Colonic mucosa (tissue), 4 donors: ENCODE data around the gene LCE3B. TPM values are rescaled to one million over a fixed set of nuclear protein-coding genes. Genes with fewer than 3 reads are reported as not detected.

ENCODE experiments used
- DNase-seq: peaks from one replicate; pipeline ENCODE4 v3.0.0-alpha.2; 2020
- H3K27ac ChIP-seq: fragments of 200-600 bp; one replicate; pipeline ENCODE4 v1.8.0; 2021
- H3K27me3 ChIP-seq: fragments of 200-600 bp; one replicate; pipeline ENCODE4 v1.8.0; 2021
- H3K36me3 ChIP-seq: fragments of 200-600 bp; one replicate; pipeline ENCODE4 v1.8.0; 2021
- H3K4me1 ChIP-seq: fragments of 200-600 bp; one replicate; pipeline ENCODE4 v1.8.0; 2021; ENCODE audit warnings: mild to moderate bottlenecking
- H3K4me3 ChIP-seq: fragments of 200-600 bp; one replicate; pipeline ENCODE4 v1.8.0; 2021
- H3K9ac ChIP-seq, 2 donors: one replicate each; pipeline ENCODE4 v1.7.0; 2013; ENCODE audit warnings: control low read depth in 2 of 2, low read depth in 2 of 2, low read length in 2 of 2
- H3K9me3 ChIP-seq: fragments of 200-600 bp; one replicate; pipeline ENCODE4 v1.8.0; 2021
- intact Hi-C: fragments of 100-400 bp; cut with DNase I; formaldehyde crosslinking; loops from one replicate; pipeline ENCODE4 v1.14.1; 2022
- total RNA-seq, 2 donors: library from RNA; stranded (reverse); fragmentation: NEBNext Ultra II Directional in 1 of 2; extraction: Animal tissue kit (Norgen Biotek cat#: 25700) in 1 of 2; gene quantifications; one replicate each; pipeline ENCODE4 v1.2.1, GENCODE V29; 2021
- TF ChIP-seq, protein P1 (sequence below): fragments of 200-600 bp; IDR thresholded peaks from one replicate; pipeline ENCODE4 v1.8.0; 2022; ENCODE audit warnings: antibody characterized with exemption, mild to moderate bottlenecking
- donor health status: healthy.
- donor health status: DM: no; HTN: no; CAD: no.
- donor health status: DM: no; HTN: no; CAD: no.

Gene LCE3B
- total RNA-seq, 2 donors from 2014 or later = not detected

DNA sequence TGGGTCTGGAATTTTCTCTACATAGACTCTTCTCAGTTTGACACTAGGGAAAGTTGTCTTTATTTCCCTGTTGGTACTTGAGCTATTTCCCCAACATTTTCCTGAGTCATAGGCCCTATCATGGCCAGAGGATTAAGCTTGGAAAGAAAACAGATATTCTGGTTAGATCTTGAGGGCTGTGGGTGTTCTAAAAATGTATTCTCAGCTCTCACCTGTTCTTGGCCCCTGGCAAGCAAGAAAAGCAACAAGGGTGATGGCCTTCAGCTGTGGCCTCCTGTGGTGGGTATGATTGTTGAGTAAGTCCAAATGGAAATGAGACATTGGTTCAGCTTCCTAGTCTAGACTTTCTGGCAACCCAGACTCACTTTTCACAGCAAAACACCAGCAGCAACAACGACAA is 26.7 kb downstream of the LCE3B start:
- H3K4me3 ChIP-seq = no peak overlapping the region
- intact Hi-C loops = no loop called here
- no peak overlapping the region for H3K9ac ChIP-seq
- H3K27ac ChIP-seq = no peak overlapping the region
- H3K36me3 ChIP-seq = no peaks in the 10 kb centered on the region
- H3K9me3 ChIP-seq = no peaks in the 10 kb centered on the region
- TF ChIP-seq, protein P1, sequence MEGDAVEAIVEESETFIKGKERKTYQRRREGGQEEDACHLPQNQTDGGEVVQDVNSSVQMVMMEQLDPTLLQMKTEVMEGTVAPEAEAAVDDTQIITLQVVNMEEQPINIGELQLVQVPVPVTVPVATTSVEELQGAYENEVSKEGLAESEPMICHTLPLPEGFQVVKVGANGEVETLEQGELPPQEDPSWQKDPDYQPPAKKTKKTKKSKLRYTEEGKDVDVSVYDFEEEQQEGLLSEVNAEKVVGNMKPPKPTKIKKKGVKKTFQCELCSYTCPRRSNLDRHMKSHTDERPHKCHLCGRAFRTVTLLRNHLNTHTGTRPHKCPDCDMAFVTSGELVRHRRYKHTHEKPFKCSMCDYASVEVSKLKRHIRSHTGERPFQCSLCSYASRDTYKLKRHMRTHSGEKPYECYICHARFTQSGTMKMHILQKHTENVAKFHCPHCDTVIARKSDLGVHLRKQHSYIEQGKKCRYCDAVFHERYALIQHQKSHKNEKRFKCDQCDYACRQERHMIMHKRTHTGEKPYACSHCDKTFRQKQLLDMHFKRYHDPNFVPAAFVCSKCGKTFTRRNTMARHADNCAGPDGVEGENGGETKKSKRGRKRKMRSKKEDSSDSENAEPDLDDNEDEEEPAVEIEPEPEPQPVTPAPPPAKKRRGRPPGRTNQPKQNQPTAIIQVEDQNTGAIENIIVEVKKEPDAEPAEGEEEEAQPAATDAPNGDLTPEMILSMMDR = no peak
- DNase-seq = no peak
- no peaks in the 10 kb centered on the region for H3K27me3 ChIP-seq
- no peaks in the 10 kb centered on the region for H3K4me1 ChIP-seq

GRCh38 chr1:152643945-152644344 is 30.3 kb downstream of the LCE3B start:
- no peak overlapping the region for H3K27ac ChIP-seq
- H3K9me3 ChIP-seq = no peaks in the 10 kb centered on the region
- TF ChIP-seq, protein P1 = no peak
- no peaks in the 10 kb centered on the region for H3K27me3 ChIP-seq
- DNase-seq = no peak
- no peaks in the 10 kb centered on the region for H3K36me3 ChIP-seq
- no peaks in the 10 kb centered on the region for H3K4me1 ChIP-seq
- no peak overlapping the region for H3K9ac ChIP-seq
- intact Hi-C loops = no loop called here
- H3K4me3 ChIP-seq = no peak overlapping the region

GRCh38 chr1:152645146-152645545 is 31.5 kb downstream of the LCE3B start:
- Histone ChIP-seq H3K9me3 (no peaks in the 10 kb centered on the region), H3K36me3 (no peaks in the 10 kb centered on the region), H3K27ac (no peak overlapping the region), H3K4me1 (no peaks in the 10 kb centered on the region), H3K9ac (no peak overlapping the region), H3K27me3 (no peaks in the 10 kb centered on the region), H3K4me3 (no peak overlapping the region)
- TF ChIP-seq, protein P1 = no peak
- no peak for DNase-seq
- intact Hi-C loops = no loop called here

DNA sequence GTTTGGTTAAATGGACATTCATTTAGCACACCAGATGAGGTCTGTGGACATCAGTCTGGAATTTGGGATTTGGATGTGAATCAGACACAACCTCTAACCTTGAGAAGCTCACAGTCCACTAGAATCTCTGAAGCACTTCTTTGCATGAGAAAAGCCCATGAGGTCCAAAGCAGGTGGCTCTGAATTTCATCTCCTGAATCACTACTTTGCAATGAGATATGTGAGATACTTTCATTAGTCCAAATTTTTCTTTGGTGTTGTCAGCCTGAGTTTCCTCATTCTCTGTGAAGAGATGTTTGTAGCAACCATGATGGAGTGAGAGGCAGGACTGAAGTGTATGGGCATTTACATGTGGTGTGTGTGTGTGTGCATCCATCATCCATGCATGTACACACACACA is 33.0 kb downstream of the LCE3B start:
- H3K9ac ChIP-seq = no peak overlapping the region
- no peaks in the 10 kb centered on the region for H3K36me3 ChIP-seq
- no peak for DNase-seq
- H3K27me3 ChIP-seq = no peaks in the 10 kb centered on the region
- no peak overlapping the region for H3K27ac ChIP-seq
- no peaks in the 10 kb centered on the region for H3K9me3 ChIP-seq
- TF ChIP-seq, protein P1 = no peak
- intact Hi-C loops = no loop called here
- no peaks in the 10 kb centered on the region for H3K4me1 ChIP-seq
- H3K4me3 ChIP-seq = no peak overlapping the region

DNA sequence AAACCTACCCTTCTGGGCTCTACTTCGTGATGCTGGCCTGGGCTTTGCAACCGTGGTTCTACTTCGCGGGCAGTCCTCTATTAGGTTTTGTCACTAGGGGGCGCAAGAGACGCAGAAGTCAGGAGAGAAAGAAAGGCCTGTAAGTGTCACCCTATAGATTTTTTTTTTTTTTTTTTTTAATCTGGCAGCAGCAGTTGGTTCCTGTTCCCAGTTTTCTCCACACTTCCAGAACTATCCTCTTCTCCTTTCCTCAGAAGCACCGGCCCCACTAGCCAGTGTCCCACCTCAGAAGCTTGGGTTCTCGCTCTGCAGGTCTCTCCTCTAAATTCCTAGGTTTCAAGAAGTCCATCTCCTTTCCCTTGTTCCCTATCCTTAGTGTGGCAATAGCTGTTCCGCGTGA is 40.5 kb downstream of the LCE3B start:
- H3K9me3 ChIP-seq = no peaks in the 10 kb centered on the region
- TF ChIP-seq, protein P1 = peak; percentile 57
- no peaks in the 10 kb centered on the region for H3K27me3 ChIP-seq
- intact Hi-C loops = no loop called here
- no peak overlapping the region for H3K27ac ChIP-seq
- no peak overlapping the region for H3K9ac ChIP-seq
- peak; percentile 72 for DNase-seq
- no peak overlapping the region for H3K4me3 ChIP-seq
- no peaks in the 10 kb centered on the region for H3K4me1 ChIP-seq
- no peaks in the 10 kb centered on the region for H3K36me3 ChIP-seq

- Histone ChIP-seq H3K9me3 (no peaks in the 10 kb centered on the region), H3K36me3 (no peaks in the 10 kb centered on the region), H3K9ac (no peak overlapping the region), H3K27me3 (no peaks in the 10 kb centered on the region), H3K4me1 (no peaks in the 10 kb centered on the region), H3K27ac (no peak overlapping the region), H3K4me3 (no peak overlapping the region)
- no peak for DNase-seq
- intact Hi-C loops = no loop called here
- TF ChIP-seq, protein P1 = no peak
These were observed 42.8 kb downstream of the LCE3B start for GRCh38 chr1:152656459-152656858.
